Measurements from ENCODE around the gene POLD2. TPM values are rescaled to one million over a fixed set of nuclear protein-coding genes. Genes with fewer than 3 reads are reported as not detected.

POLD2 gene
- total RNA-seq, 4 donors from 2014 or later: 33.9 to 87.9 (median 71.0) TPM

- Histone ChIP-seq H3K4me1 (no peaks in the 10 kb centered on the region), H3K4me3 (no peak overlapping the region), H3K9me3 (no peaks in the 10 kb centered on the region), H3K36me3 (no peaks in the 10 kb centered on the region), H3K27ac (no peak overlapping the region), H3K27me3 (no peaks in the 10 kb centered on the region)
- TF ChIP-seq EP300 (IDR thresholded peaks at IDR 0.05) (no peak), CTCF (IDR thresholded peaks at IDR 0.05) (no peak), POLR2A (IDR thresholded peaks at IDR 0.05) (no peak)
- WGBS, 2 donors: 68 to 77% methylated on average over 7 to 8 of the region's 10 CpGs
- DNase-seq (ENCODE audit: low spot score in 2 of 2): no peak
Measured at GRCh38 chr7:44158096-44158872, 34.9 kb upstream of the POLD2 start.

- Histone ChIP-seq H3K9me3 (no peaks in the 10 kb centered on the region), H3K4me1 (no peaks in the 10 kb centered on the region), H3K4me3 (no peak overlapping the region), H3K36me3 (no peaks in the 10 kb centered on the region), H3K27ac (no peak overlapping the region), H3K27me3 (no peaks in the 10 kb centered on the region)
- no peak for TF ChIP-seq CTCF (IDR thresholded peaks at IDR 0.05)
- TF ChIP-seq EP300 (IDR thresholded peaks at IDR 0.05): no peak
- no peak for TF ChIP-seq POLR2A (IDR thresholded peaks at IDR 0.05)
- DNase-seq (ENCODE audit: low spot score in 2 of 2): no peak
- 76% methylated on average over 15 of the region's 15 CpGs for WGBS, 2 donors
Measured at GRCh38 chr7:44157116-44158080, 34.0 kb upstream of the POLD2 start.

- Histone ChIP-seq H3K4me1 (no peaks in the 10 kb centered on the region), H3K36me3 (no peaks in the 10 kb centered on the region), H3K27ac (no peak overlapping the region), H3K27me3 (no peaks in the 10 kb centered on the region), H3K9me3 (no peaks in the 10 kb centered on the region), H3K4me3 (no peak overlapping the region)
- 73 to 78% methylated on average over 3 to 4 of the region's 4 CpGs for WGBS, 2 donors
- DNase-seq (ENCODE audit: low spot score in 2 of 2): no peak
- TF ChIP-seq EP300 (IDR thresholded peaks at IDR 0.05): no peak
- no peak for TF ChIP-seq POLR2A (IDR thresholded peaks at IDR 0.05)
- no peak for TF ChIP-seq CTCF (IDR thresholded peaks at IDR 0.05)
Measured at GRCh38 chr7:44156453-44157010, 33.2 kb upstream of the POLD2 start.

- 82 to 85% methylated on average over 8 of the region's 8 CpGs for WGBS, 2 donors
- no peak for DNase-seq (ENCODE audit: low spot score in 2 of 2)
Measured at GRCh38 chr7:44155191-44156185, 32.1 kb upstream of the POLD2 start.

More at GRCh38 chr7:44155191-44156185, 32.1 kb upstream of the POLD2 start:
- no peaks in the 10 kb centered on the region for H3K36me3 ChIP-seq
- no peak overlapping the region for H3K4me3 ChIP-seq
- no peak overlapping the region for H3K27ac ChIP-seq
- H3K4me1 ChIP-seq: no peaks in the 10 kb centered on the region
- no peaks in the 10 kb centered on the region for H3K27me3 ChIP-seq
- H3K9me3 ChIP-seq: no peaks in the 10 kb centered on the region
- no peak for TF ChIP-seq POLR2A (IDR thresholded peaks at IDR 0.05)
- TF ChIP-seq CTCF (IDR thresholded peaks at IDR 0.05): no peak
- TF ChIP-seq EP300 (IDR thresholded peaks at IDR 0.05): no peak
